Central memory CD8-positive, alpha-beta T cell (primary cell): Measurements from ENCODE around the gene COQ7.
A peak's percentile ranks its signal among the peaks of the same experiment; 100 is the strongest.

ENCODE experiments used
- ATAC-seq: fragments of 150-1000 bp; cut with Tn5 transposase; replicated peaks from 2 replicates; pipeline ENCODE4 v1.10.0; 2022; ENCODE audit warnings: mild to moderate bottlenecking, moderate FRiP score, moderate number of reproducible peaks; ENCODE audit not compliant: poor library complexity, severe bottlenecking; ENCODE audit errors: extremely low read depth
- DNase-seq, 2 donors: peaks; one replicate each; pipeline ENCODE4 v3.0.0; 2021; ENCODE audit warnings: low spot score in 2 of 2
- H3K27ac Mint-ChIP-seq: one replicate; pipeline ENCODE4 v1.8.0; 2022; ENCODE audit warnings: low read depth, mild to moderate bottlenecking, moderate library complexity, mixed read lengths
- H3K27me3 Mint-ChIP-seq: one replicate; pipeline ENCODE4 v1.8.0; 2022; ENCODE audit warnings: mixed read lengths
- H3K36me3 Mint-ChIP-seq: one replicate; pipeline ENCODE4 v1.8.0; 2022; ENCODE audit warnings: mild to moderate bottlenecking, moderate library complexity, mixed read lengths; ENCODE audit not compliant: insufficient read depth
- H3K4me1 Mint-ChIP-seq: one replicate; pipeline ENCODE4 v1.8.0; 2022; ENCODE audit warnings: mixed read lengths
- H3K4me3 Mint-ChIP-seq: one replicate; pipeline ENCODE4 v1.8.0; 2022; ENCODE audit warnings: mild to moderate bottlenecking, moderate library complexity, mixed read lengths
- H3K9me3 Mint-ChIP-seq: one replicate; pipeline ENCODE4 v1.8.0; 2022; ENCODE audit warnings: mixed read lengths

The COQ7 gene

GRCh38 chr16:19067349-19068236, at the start of gene COQ7:
TSS of gene COQ7 (plus strand) at chr16:19067614. CDS start at chr16:19067665, 51 bp downstream.
- Mint-ChIP-seq H3K4me1 (peaks cover 16% of the 10 kb centered on the region), H3K27ac (peak within 1 kb of the TSS; percentile 99), H3K27me3 (peaks cover 8% of the 10 kb centered on the region), H3K4me3 (peak within 1 kb of the TSS; percentile 87), H3K36me3 (peaks cover 20% of the 10 kb centered on the region), H3K9me3 (no peaks in the 10 kb centered on the region)
- peak; percentile 96 to 98 for DNase-seq
- ATAC-seq, result peak; percentile 91

DNA sequence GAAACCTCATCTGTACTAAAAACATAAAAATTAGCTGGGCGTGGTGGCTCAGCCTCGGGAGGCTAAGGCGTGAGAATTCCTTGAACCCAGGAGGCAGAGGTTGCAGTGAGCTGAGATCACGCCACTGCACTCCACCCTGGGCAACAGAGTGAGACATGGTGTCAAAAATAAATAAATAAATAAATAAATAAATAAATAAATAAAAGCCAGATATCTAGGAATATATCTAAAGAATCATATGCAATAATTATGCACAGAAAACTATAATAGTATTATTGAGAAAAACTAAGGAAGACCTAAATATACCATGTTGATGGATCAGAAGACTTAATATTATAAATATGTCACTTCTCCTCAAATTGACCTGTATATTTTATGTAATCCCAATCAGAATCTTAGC, 46.7 kb upstream of the COQ7 start:
- no peak for DNase-seq
- Mint-ChIP-seq H3K9me3 (no peaks in the 10 kb centered on the region), H3K4me1 (no peaks in the 10 kb centered on the region), H3K36me3 (no peaks in the 10 kb centered on the region), H3K27me3 (peaks cover 10% of the 10 kb centered on the region), H3K27ac (no peak overlapping the region), H3K4me3 (no peak overlapping the region)
- no peak for ATAC-seq

GRCh38 chr16:19021747-19022146, 45.7 kb upstream of the COQ7 start:
- H3K4me3 Mint-ChIP-seq, result no peak overlapping the region
- DNase-seq (no peak), ATAC-seq (no peak)
- no peaks in the 10 kb centered on the region for H3K4me1 Mint-ChIP-seq
- no peaks in the 10 kb centered on the region for H3K9me3 Mint-ChIP-seq
- no peaks in the 10 kb centered on the region for H3K36me3 Mint-ChIP-seq
- H3K27me3 Mint-ChIP-seq, result peaks cover 10% of the 10 kb centered on the region
- H3K27ac Mint-ChIP-seq, result no peak overlapping the region

GRCh38 chr16:19027416-19027815, 40.0 kb upstream of the COQ7 start:
- ATAC-seq, result no peak
- peaks cover 2% of the 10 kb centered on the region for H3K36me3 Mint-ChIP-seq

DNA sequence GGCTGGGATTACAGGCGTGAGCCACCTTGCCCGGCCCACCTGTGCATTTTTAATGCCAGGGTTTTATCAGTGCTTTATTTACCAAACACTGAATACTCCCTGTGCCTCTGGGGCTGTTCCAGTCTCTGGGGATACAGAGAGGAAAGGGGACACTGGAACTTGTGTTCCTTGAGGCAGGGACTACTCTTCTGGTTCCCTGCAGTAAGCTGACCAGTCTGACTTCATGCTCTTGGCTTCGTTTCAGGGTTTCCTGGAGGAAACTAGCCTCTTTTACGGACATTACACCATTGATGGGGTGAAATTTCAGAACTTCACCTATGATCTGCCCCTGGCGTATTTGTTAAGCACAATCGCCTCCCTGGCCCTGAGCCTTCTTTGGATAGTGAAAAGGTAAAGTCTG, 37.4 kb upstream of the COQ7 start:
- Mint-ChIP-seq H3K9me3 (no peaks in the 10 kb centered on the region), H3K27ac (no peak overlapping the region), H3K27me3 (peaks cover 29% of the 10 kb centered on the region), H3K4me1 (no peaks in the 10 kb centered on the region), H3K36me3 (peaks cover 2% of the 10 kb centered on the region), H3K4me3 (no peak overlapping the region)
- ATAC-seq, result no peak
- DNase-seq, result no peak

More at GRCh38 chr16:19027416-19027815, 40.0 kb upstream of the COQ7 start:
- Mint-ChIP-seq H3K4me3 (no peak overlapping the region), H3K9me3 (no peaks in the 10 kb centered on the region), H3K27ac (no peak overlapping the region), H3K27me3 (peaks cover 16% of the 10 kb centered on the region), H3K4me1 (no peaks in the 10 kb centered on the region)
- no peak for DNase-seq

- DNase-seq, result no peak
Measured at GRCh38 chr16:19031738-19032137, 35.7 kb upstream of the COQ7 start.

DNA sequence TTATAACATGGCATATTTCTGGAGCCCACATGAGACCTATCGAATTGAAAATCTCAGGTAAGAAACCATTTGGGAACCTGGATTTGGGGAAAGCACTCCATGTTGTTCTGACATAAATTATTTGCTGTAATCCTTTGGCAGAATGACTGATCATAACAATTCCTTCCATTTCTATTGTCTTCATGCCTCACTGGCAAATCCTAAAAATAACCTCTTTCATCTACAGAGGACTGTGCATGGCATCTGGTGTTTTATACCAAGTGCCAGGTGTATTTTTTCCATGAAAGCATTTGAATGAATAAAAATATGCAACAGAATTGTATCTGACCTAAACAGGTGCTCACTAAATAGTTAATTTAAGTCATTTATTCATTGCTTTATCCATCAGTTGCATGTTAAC, 33.7 kb upstream of the COQ7 start:
- Mint-ChIP-seq H3K27ac (no peak overlapping the region), H3K4me1 (no peaks in the 10 kb centered on the region), H3K9me3 (no peaks in the 10 kb centered on the region), H3K36me3 (peaks cover 2% of the 10 kb centered on the region), H3K27me3 (peaks cover 36% of the 10 kb centered on the region), H3K4me3 (no peak overlapping the region)
- DNase-seq, result no peak
- no peak for ATAC-seq

More at GRCh38 chr16:19031738-19032137, 35.7 kb upstream of the COQ7 start:
- no peak for ATAC-seq
- H3K4me3 Mint-ChIP-seq, result no peak overlapping the region
- no peaks in the 10 kb centered on the region for H3K4me1 Mint-ChIP-seq
- no peak overlapping the region for H3K27ac Mint-ChIP-seq
- H3K36me3 Mint-ChIP-seq, result peaks cover 2% of the 10 kb centered on the region
- H3K27me3 Mint-ChIP-seq, result peaks cover 36% of the 10 kb centered on the region
- H3K9me3 Mint-ChIP-seq, result no peaks in the 10 kb centered on the region

DNA sequence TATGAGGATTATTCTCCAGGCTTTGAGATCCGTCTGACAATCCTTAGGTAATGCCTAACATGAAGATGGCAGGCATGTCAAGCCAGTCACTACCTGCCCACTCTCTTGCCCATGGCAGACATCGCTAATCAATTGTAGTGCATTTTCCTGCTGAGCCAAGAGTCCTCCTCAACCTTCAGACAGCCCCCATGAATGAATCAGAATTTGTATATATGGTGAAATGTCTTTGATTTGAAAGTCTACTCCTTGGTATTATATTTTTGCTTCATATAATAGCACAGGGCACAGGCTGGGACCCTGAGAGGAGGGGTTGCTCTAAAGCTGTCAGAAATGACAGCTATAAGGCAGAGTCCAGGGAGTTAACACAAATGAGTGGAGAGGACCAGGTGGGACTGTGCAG, 27.0 kb upstream of the COQ7 start:
- peaks cover 18% of the 10 kb centered on the region for H3K27me3 Mint-ChIP-seq
- H3K27ac Mint-ChIP-seq, result no peak overlapping the region
- no peaks in the 10 kb centered on the region for H3K9me3 Mint-ChIP-seq
- ATAC-seq (no peak), DNase-seq (no peak)
- H3K36me3 Mint-ChIP-seq, result no peaks in the 10 kb centered on the region
- H3K4me3 Mint-ChIP-seq, result no peak overlapping the region
- H3K4me1 Mint-ChIP-seq, result no peaks in the 10 kb centered on the region

DNA sequence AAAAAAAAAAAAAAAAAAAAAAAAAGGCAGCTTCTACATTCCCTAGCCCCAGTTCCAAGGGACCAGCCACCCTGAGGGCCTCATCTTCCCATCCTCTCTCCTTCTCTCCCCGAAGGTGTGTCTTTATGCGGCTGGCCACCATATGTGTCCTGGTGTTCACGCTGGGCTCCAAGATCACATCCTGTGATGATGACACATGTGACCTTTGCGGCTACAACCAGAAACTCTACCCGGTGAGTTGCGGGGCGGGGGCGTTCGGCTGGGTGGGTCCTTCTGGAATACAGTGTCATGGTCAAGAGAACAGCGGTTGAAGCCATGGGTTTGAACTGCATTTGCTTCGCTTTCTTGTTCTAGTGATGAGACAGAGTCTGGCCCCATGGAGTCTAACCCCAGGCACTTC, 22.6 kb upstream of the COQ7 start:
- no peaks in the 10 kb centered on the region for H3K4me1 Mint-ChIP-seq
- no peak for DNase-seq
- H3K4me3 Mint-ChIP-seq, result no peak overlapping the region
- H3K27me3 Mint-ChIP-seq, result peaks cover 16% of the 10 kb centered on the region
- no peaks in the 10 kb centered on the region for H3K9me3 Mint-ChIP-seq
- no peak for ATAC-seq
- H3K36me3 Mint-ChIP-seq, result no peaks in the 10 kb centered on the region
- H3K27ac Mint-ChIP-seq, result no peak overlapping the region

DNA sequence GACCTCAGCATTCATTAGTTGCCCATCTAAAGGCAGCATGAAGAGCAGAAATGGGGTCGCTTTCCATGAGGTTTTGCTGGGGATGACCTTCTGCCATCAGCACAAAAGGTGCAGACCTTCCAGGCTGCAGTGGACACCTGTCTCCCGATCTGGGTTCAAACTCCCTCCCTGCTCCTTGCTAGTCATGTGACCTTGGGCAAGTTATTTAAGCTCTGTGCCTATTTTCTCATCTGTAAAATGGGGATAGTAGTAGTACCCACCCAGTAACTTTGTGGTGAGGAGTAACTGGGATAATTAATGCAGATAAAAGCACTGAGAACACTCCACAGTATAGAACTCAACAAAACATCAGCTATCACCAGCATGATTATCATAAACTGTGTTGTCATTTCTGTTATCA, 21.4 kb upstream of the COQ7 start:
- no peak for ATAC-seq
- H3K36me3 Mint-ChIP-seq, result no peaks in the 10 kb centered on the region
- H3K9me3 Mint-ChIP-seq, result no peaks in the 10 kb centered on the region
- H3K4me1 Mint-ChIP-seq, result no peaks in the 10 kb centered on the region
- no peak overlapping the region for H3K27ac Mint-ChIP-seq
- no peak for DNase-seq
- no peak overlapping the region for H3K4me3 Mint-ChIP-seq
- H3K27me3 Mint-ChIP-seq, result peaks cover 8% of the 10 kb centered on the region

GRCh38 chr16:19062706-19063105, 4.7 kb upstream of the COQ7 start:
- no peak for DNase-seq
- H3K27ac Mint-ChIP-seq, result no peak overlapping the region
- no peaks in the 10 kb centered on the region for H3K9me3 Mint-ChIP-seq
- ATAC-seq, result no peak
- peaks cover 11% of the 10 kb centered on the region for H3K4me1 Mint-ChIP-seq
- no peak overlapping the region for H3K4me3 Mint-ChIP-seq
- H3K36me3 Mint-ChIP-seq, result peaks cover 11% of the 10 kb centered on the region
- H3K27me3 Mint-ChIP-seq, result peaks cover 20% of the 10 kb centered on the region

DNA sequence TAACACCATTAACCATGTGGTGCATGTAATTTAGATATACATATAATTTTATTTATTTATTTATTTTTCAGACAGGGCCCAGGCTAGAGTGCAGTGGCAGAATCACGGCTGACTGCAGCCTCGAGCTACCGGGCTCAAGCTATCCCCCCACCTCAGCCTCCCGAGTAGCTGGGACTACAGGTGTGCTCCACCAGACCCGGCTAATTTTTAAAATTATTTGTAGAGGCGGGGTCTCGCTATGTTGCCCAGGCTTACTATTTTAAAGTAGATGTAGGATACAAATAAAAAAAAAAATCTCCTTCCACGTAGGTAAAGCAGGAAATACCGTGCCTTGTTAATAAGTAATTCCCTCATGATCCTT, 446 bp upstream of the COQ7 start:
- peaks cover 20% of the 10 kb centered on the region for H3K36me3 Mint-ChIP-seq
- peak overlapping the region; percentile 87 for H3K4me3 Mint-ChIP-seq
- H3K9me3 Mint-ChIP-seq, result no peaks in the 10 kb centered on the region
- H3K27me3 Mint-ChIP-seq, result peaks cover 8% of the 10 kb centered on the region
- ATAC-seq, result no peak
- no peak for DNase-seq
- H3K4me1 Mint-ChIP-seq, result peaks cover 14% of the 10 kb centered on the region
- H3K27ac Mint-ChIP-seq, result peak overlapping the region; percentile 99

GRCh38 chr16:19068237-19068815, 912 bp downstream of the COQ7 start:
- Mint-ChIP-seq H3K4me1 (peaks cover 16% of the 10 kb centered on the region), H3K36me3 (peaks cover 20% of the 10 kb centered on the region), H3K9me3 (no peaks in the 10 kb centered on the region), H3K27ac (peak overlapping the region; percentile 99), H3K27me3 (peaks cover 8% of the 10 kb centered on the region), H3K4me3 (peak overlapping the region; percentile 87)
- ATAC-seq, result no peak
- no peak for DNase-seq
